SK-MEL-5 (cell line): ENCODE data around the gene HOXD3. TPM values are rescaled to one million over a fixed set of nuclear protein-coding genes. Genes with fewer than 3 reads are reported as not detected.

ENCODE experiments used
- DNase-seq: peaks from one replicate; pipeline ENCODE4 v3.0.0-alpha.2; 2016; ENCODE audit warnings: low read depth, low spot score
- in situ Hi-C: cut with HindIII; loops from 2 replicates; pipeline ENCODE4 v1.10.0; 2016; ENCODE audit warnings: low sequenced_read_pairs, high pct_unique_total_duplicates, low pct_unique_long_range_greater_than_20kb
- total RNA-seq: library from RNA; depleted of rRNA; stranded (reverse); fragments of >200 nt; shearing (Covaris generic); gene quantifications from 2 replicates; pipeline ENCODE4 v1.2.3, GENCODE V29; 2014

HOXD3 gene
- total RNA-seq, 1 experiment from 2014 or later: 4.9 TPM

DNA sequence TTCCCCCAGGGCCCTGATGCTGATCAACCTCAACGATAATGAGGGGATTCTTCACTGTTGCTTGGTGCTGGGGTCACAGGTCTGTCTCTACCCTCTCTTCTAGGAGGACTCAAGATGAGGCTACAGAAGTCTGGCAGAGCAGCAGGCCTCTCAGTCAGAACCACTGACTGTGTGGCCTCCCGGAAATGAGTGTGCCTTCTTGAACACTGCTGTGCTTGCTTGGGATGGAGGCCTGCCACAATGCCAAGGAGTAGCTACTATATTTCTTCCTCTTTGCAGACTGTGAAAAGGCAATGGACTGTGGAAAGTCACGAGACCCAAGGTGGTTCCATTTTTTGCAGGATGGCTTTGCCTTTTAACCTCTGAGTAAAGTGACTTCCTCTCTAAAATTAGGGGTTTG, 25.6 kb downstream of the HOXD3 start:
- no peak for DNase-seq

DNA sequence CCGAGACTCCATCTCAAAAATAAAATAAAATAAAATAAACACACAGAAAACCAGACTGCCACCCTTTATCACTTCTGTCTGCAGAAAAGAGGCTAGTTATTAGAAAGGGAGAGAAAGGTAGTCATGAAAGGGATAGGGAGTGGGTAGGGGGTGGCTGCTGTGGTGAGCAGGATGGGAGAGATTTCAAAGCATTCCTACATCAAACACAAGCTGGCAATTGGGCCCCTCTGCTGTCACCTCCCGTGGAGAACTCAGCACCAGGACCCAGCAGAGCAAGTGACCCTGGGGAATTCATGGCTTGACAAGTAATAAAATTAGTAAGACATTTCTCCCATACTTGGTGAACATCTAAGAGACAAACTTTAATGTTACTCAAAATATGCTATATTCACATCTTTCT, 27.6 kb downstream of the HOXD3 start:
- DNase-seq: no peak
- in situ Hi-C loops: no loop called here

More for the DNA sequence above, 25.6 kb downstream of the HOXD3 start:
- in situ Hi-C loops: no loop called here

DNA sequence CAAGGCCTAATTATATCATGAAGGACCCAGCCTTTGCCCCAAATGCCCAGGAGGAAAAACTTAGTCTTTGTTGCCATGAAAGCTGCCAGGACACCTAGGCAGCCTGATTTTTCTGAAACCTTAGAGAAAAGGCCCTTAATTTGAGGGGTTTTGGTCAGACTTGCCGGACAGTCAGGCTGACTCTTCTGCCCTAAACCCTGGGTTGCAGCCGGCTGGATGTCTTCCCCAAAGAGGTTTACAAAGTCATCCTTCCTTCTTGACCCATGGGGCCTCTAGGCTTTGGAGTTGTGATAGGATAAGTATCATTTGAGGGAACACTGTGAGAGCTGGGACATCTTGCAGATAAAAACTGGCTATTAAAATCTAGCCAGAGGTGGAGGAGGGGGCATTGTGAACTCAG, 28.9 kb downstream of the HOXD3 start:
- no peak for DNase-seq
- in situ Hi-C loops: no loop called here

DNA sequence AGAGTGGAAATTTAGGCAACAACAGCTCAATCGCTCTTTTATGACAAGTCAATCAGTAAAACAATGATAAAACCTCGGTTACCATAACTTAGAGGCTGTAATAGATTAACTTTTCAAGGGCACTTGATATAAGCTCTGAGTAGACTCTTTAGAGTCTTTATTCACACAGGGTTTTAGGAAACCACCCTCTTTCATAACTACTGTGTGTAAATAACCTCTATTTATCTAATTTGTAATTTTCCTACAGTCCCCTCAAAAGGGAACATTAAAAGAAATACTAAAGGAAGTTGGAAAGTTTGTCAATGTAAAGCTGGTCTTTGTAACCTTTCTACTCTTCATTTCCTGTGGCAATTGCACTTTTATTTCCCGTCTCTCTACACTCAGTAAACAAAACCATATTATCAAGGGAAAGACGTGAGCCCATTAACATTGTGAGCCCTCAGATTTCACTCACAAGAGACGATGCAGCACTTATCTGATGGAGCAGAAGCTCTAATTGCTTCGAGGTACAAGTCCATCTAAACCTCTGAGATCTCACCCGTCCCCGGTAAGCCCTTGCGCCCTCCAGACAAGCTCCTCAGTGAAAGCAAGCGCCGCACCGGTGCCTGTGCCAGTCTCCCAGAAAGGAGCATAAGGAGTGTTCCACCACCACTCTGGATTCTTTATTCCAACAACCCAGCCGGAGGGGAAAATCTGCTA, 30.2 kb downstream of the HOXD3 start:
- DNase-seq: peak; percentile 42
- in situ Hi-C loops: no loop called here

DNA sequence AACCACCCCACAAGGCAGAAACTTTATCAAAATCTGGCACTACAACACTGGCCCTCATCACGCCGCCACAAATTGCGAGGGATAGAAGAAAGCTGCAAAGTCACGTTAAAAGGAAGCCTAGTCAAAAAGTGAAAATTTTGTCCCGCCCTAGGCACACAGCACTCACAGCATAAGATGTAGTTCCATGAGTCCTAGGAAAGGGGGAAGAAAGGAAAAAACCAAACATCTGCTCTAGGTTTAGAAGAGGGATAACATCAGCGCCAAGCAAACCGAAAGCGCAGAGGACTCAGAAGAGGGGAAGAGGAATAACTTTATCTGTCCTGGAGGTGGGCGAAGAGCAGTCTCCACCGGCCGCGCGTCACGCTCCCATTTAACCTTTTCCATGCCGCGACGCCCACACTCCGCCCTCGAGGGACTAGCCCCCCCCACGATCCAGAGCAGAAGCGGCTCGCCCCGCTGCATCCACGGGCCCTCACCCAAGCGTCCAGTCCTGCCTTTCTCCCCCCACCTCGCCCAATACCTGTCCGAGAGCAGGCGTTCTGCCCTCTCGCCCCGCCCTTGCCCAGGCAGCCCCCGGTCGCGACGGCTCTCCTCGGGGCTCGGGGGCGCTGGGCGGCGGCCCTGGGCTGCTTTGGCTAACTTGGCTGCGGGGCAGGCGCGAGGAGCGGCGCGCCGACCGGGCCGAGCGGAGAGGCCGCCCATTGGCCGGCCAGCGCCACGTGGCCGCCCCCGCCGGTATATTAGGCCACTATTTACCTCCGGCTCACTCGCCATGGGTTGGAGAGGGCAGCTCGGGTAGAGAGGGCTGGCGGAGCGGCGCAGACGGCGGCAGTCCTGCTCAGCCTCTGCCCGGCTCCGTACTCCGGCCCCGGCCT, 31.0 kb downstream of the HOXD3 start, which contains the start of gene HOXD1:
HOXD1 (plus strand) TSS at position 770 of the 875 bp plus-strand sequence. CDS start 134 bp downstream, outside the sequence.
- in situ Hi-C loops: no loop called here
- peak; percentile 77 for DNase-seq

DNA sequence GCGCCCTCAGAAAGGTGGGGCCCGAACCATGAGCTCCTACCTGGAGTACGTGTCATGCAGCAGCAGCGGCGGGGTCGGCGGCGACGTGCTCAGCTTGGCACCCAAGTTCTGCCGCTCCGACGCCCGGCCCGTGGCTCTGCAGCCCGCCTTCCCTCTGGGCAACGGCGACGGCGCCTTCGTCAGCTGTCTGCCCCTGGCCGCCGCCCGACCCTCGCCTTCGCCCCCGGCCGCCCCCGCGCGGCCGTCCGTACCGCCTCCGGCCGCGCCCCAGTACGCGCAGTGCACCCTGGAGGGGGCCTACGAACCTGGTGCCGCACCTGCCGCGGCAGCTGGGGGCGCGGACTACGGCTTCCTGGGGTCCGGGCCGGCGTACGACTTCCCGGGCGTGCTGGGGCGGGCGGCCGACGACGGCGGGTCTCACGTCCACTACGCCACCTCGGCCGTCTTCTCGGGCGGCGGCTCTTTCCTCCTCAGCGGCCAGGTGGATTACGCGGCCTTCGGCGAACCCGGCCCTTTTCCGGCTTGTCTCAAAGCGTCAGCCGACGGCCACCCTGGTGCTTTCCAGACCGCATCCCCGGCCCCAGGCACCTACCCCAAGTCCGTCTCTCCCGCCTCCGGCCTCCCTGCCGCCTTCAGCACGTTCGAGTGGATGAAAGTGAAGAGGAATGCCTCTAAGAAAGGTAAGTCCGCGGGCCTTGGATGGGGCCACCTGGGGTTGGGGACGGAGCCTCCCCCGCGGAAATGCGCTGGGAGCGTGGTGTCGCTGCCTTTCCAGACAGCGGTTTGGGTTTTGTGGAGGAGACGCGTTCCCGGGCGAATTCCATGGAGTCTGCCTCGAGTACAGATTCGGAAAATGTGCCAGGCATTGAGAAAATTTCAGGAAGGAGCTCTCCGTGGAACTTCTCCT, 31.9 kb downstream of the HOXD3 start:
- in situ Hi-C loops: no loop called here
- no peak for DNase-seq

DNA sequence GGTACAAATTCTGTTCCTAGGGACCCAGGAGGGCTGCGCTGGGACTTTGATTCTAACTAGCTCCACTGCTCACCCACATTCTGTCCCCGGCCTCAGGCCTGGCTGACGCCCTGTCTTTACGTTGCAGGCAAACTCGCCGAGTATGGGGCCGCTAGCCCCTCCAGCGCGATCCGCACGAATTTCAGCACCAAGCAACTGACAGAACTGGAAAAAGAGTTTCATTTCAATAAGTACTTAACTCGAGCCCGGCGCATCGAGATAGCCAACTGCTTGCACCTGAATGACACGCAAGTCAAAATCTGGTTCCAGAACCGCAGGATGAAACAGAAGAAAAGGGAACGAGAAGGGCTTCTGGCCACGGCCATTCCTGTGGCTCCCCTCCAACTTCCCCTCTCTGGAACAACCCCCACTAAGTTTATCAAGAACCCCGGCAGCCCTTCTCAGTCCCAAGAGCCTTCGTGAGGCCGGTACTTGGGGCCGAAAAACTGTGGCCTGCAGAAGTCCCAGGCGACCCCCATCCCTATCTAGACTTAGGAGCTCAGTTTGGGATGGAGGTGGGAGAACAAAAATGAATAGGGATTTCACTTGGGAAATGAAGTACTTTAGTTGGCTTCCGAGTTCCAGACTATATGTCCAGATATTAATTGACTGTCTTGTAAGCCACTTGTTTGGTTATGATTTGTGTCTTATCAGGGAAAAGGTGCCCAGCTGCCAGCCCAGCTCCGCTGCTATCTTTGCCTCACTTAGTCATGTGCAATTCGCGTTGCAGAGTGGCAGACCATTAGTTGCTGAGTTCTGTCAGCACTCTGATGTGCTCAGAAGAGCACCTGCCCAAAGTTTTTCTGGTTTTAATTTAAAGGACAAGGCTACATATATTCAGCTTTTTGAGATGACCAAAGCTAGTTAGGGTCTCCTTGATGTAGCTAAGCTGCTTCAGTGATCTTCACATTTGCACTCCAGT, 32.9 kb downstream of the HOXD3 start:
- DNase-seq: no peak
- in situ Hi-C loops: no loop called here

DNA sequence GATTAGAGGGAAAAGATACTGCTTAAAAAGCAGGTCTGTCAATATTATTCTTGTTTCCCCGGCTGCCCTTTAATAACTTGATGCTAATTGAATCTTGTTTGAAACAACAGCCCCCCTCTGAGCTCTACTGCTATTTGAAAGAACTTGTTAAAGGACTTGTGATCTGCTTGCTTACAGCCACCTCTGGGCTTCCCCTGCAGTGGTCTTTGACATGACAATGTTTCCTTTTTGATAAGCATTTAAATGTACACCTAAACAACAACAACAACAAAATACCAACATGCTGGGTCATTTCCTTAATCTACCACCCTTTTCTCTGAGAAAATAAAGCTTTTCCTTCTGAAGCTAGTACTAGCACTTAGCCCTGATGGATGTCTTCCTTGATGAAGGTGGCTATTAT, 35.2 kb downstream of the HOXD3 start:
- no peak for DNase-seq
- in situ Hi-C loops: no loop called here

DNA sequence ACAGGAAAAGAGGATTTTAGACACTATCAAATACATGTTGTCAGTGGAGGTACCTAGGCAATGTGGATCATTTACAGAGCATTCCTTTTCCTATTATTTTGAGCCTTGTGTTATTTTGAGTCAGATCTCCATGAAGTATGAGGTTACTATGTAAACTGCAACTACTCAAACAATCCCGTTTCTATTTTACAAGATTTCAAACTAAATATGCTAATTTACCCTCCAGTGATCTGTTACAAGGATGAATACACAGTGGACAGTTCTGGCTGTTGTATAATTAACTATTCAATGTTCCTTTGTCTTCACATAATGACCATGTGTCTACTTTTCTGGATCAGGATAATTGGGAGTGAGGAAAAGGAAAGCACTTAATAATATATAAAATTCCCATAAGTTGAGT, 35.9 kb downstream of the HOXD3 start:
- peak; percentile 67 for DNase-seq
- in situ Hi-C loops: no loop called here

DNA sequence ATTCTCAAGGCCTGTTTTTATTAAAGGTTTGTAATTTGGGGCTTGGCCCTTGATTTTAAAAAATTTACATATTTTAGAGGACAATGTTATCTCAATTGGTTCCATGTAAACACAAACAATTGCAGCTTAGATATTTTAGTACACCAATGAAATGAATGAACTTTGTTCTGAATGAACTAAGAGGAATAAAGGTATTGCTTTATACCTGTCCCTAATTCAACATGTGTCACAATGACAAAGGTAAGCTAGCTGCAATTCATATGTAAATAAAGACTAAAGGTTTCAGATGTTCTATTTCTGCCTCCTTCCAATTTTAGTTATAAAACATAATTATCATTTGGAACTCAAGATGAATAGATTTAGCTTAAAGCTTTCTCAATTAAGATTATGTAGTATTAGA, 42.8 kb downstream of the HOXD3 start:
- in situ Hi-C loops: no loop called here
- DNase-seq: no peak

DNA sequence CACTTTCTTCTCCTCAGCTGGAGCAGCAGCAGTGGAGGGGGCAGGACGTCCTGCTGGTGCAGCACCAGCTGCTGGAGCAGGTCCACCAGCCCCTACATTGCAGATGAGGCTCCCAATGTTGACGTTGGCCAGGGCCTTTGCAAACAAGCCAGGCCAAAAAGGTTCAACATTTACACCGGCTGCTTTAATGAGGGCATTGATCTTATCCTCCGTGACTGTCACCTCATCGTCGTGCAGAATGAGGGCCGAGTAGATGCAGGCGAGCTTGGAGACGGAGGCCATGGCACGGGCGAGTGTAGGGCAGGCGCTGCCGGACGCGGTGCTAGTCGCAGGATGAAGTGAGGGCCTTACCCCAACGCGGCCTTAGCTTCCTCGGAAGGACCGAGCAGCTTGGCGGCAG, 43.9 kb downstream of the HOXD3 start:
- no peak for DNase-seq
- in situ Hi-C loops: no loop called here

DNA sequence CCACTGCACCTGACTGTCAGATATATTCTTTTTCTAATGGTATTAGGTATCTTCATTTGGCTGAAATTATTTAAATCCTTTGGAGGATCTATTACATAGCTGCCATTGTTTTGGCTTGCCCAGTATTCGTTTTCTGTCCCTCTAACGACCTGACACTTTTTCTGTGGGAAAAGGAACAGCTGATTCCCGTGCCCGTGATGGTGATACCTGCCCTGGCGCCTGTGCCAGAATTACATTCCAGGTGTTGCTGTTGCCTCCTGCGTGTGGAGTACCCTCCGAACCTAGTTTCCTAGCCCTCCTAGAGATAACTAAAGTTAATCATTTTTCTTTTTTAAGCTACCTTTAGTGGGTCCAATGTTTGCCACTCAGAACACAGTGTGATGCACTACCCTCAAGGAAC, 45.4 kb downstream of the HOXD3 start:
- in situ Hi-C loops: no loop called here
- no peak for DNase-seq

DNA sequence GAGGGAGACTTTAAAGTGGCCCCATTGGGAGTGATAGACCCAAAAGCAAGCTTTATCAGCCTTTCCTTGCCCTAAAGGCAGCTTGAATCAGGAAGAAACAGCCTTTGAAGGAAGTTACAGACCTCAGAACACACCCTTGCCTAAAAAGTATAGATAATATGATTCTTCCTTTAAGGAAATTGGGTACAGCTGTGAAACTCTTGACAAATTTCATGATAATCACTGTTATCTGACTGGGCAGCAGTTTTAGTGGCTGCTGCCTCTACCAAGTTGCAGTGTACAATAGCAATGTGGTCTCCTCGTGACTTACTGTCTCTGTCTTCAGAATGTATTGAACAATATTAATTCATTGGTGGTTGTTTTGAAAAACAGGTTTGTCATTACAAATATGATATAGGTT, 48.0 kb downstream of the HOXD3 start:
- no peak for DNase-seq
- in situ Hi-C loops: no loop called here

DNA sequence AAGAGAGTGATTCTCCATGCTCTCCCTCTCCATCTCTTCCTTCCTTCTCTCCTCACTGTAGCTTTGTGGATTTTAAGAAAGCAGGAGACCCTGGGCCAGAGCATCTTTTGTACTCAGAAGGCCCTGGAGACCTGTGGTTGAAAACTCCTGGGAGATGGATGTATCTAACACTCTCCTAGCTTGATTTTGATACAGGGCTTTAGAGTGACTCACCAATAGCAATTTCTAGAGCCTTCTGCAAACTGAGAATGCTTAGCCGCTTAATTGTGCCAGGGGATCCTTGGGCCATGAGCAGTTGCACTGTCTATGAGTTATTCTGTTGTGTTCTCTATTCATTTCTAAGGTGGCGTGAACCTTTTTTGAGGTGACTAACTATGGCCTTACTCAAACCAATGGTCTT, 49.0 kb downstream of the HOXD3 start:
- in situ Hi-C loops: no loop called here

DNA sequence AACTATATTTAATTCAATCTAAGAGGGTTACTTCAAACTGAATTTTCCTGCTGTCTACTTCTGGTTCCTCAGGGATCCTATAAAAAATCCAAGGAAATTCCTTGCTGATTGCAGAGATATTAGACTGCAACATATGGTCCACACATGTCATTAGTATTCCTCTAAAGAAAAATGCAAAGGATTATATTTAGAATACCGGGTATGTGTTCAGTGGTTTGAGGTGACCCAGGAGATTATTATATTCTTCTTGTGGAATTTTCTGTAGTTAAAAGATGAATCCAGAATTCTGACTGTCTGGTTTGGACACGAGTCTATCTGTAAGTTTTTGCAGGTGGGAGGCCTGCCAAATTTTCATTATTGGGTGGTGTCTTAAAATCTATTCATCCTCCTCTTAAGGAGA, 49.6 kb downstream of the HOXD3 start:
- in situ Hi-C loops: no loop called here
- no peak for DNase-seq

More for the DNA sequence above, 49.0 kb downstream of the HOXD3 start:
- no peak for DNase-seq

DNA sequence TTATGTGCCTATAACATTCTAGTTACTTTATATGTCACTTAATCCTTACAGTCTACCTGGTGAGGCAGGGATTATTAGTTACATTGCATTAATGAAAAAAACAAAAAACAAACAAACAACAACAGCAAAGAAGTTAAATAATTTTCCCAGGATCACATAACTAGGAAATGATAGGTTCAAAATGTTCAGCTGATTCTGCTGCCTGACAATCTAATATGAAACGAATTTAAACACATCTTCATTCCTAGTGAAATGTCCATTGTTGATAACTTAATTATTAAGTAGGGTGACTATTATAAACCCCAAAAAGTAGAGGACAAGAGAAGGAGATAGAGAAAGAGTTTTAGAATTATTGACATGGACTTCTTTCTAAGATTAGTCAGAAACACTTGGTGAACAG, 54.0 kb downstream of the HOXD3 start:
- in situ Hi-C loops: no loop called here
- DNase-seq: no peak

DNA sequence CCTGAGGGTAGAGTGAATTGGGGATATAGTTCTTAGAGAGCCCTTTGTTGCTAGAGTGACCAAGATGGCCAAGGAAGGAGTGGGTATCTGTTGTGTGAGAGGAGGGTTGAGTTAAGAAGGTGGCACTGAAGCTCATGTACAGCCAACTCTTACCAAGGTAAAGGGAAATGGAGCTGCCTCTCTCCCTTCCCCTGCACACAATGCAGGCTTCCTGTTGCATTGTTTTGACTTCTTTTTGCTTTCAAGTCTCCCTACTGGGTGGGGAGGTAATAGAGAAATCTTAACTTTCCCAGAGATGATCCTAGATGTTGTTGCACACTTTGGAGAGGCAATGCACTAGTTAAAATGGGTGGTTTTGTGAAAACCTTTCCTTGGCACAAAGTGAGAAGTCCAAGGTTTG, 55.2 kb downstream of the HOXD3 start:
- in situ Hi-C loops: no loop called here
- DNase-seq: no peak
